ENCODE data around the gene SLC47A2. TPM values are rescaled to one million over a fixed set of nuclear protein-coding genes. Genes with fewer than 3 reads are reported as not detected.
A peak's percentile ranks its signal among the peaks of the same experiment; 100 is the strongest.
"Not testable (repeated sequence)": the region's sequence is repeated elsewhere in the genome, so short reads cannot be mapped to it uniquely, and the experiment has no call there.

The SLC47A2 gene, protein sequence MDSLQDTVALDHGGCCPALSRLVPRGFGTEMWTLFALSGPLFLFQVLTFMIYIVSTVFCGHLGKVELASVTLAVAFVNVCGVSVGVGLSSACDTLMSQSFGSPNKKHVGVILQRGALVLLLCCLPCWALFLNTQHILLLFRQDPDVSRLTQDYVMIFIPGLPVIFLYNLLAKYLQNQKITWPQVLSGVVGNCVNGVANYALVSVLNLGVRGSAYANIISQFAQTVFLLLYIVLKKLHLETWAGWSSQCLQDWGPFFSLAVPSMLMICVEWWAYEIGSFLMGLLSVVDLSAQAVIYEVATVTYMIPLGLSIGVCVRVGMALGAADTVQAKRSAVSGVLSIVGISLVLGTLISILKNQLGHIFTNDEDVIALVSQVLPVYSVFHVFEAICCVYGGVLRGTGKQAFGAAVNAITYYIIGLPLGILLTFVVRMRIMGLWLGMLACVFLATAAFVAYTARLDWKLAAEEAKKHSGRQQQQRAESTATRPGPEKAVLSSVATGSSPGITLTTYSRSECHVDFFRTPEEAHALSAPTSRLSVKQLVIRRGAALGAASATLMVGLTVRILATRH
- total RNA-seq (2014; rRNA removed; shearing (Covaris generic); ENCODE audit: low replicate concordance), result 44.7 and 62.1 TPM in 2 replicates

GRCh38 chr17:19716108-19717030 is at the start of gene SLC47A2:
TSS of gene SLC47A2 (minus strand) at chr17:19716584. CDS start at chr17:19716555, 29 bp downstream.
- peak; percentile 84 for DNase-seq (ENCODE audit: low read depth)
- in situ Hi-C loops (cut with HindIII; ENCODE audit: low pct_unique_long_range_greater_than_20kb, low sequenced_read_pairs), result no loop called here

- no peak for DNase-seq (ENCODE audit: low read depth)
- in situ Hi-C loops (cut with HindIII; ENCODE audit: low pct_unique_long_range_greater_than_20kb, low sequenced_read_pairs), result no loop called here
Measured at GRCh38 chr17:19766016-19766415, 49.6 kb upstream of the SLC47A2 start.

DNA sequence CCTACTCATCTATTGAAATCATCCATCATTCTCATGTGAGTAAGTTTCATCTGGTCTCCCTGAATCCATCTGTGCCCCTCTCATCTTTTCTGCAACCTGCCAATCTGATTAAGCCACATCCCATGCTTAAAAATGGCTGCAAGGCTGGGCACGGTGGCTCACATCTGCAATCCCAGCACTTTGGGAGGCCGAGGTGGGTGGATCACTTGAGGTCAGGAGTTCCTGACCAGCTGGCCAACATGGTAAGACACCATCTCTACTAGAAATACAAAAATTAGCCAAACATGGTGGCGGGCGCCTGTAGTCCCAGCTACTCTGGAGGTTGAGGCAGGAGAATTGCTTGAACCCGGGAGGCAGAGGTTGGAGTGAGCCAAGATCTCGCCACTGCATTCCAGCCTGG is 47.6 kb upstream of the SLC47A2 start:
- DNase-seq (ENCODE audit: low read depth); in situ Hi-C loops (cut with HindIII; ENCODE audit: low pct_unique_long_range_greater_than_20kb, low sequenced_read_pairs): not testable (repeated sequence)

GRCh38 chr17:19763416-19763815 is 47.0 kb upstream of the SLC47A2 start:
- in situ Hi-C loops (cut with HindIII; ENCODE audit: low pct_unique_long_range_greater_than_20kb, low sequenced_read_pairs), result no loop called here
- no peak for DNase-seq (ENCODE audit: low read depth)

- DNase-seq (ENCODE audit: low read depth), result peak; percentile 32
- in situ Hi-C loops (cut with HindIII; ENCODE audit: low pct_unique_long_range_greater_than_20kb, low sequenced_read_pairs), result no loop called here
Measured at GRCh38 chr17:19762515-19762961, 46.2 kb upstream of the SLC47A2 start.

DNA sequence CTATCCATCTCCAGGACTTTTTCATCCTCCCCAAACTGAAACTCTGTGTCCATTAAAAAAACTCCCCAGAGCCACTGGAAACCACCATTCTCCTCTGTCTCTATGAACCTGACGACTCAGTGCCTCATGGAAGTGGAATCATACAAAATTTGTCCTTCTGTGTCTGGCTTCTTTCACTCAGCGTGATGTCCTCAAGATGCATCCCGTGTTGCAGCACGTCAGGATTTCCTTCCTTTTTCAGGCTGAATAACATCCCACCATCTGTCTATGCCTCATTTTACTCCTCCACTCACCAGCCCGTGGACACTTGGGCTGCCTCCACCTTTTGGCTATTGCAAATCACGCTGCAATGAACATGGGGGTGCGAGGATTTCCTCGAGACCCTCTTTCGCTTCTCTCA is 44.4 kb upstream of the SLC47A2 start:
- in situ Hi-C loops (cut with HindIII; ENCODE audit: low pct_unique_long_range_greater_than_20kb, low sequenced_read_pairs), result no loop called here
- DNase-seq (ENCODE audit: low read depth), result no peak

DNA sequence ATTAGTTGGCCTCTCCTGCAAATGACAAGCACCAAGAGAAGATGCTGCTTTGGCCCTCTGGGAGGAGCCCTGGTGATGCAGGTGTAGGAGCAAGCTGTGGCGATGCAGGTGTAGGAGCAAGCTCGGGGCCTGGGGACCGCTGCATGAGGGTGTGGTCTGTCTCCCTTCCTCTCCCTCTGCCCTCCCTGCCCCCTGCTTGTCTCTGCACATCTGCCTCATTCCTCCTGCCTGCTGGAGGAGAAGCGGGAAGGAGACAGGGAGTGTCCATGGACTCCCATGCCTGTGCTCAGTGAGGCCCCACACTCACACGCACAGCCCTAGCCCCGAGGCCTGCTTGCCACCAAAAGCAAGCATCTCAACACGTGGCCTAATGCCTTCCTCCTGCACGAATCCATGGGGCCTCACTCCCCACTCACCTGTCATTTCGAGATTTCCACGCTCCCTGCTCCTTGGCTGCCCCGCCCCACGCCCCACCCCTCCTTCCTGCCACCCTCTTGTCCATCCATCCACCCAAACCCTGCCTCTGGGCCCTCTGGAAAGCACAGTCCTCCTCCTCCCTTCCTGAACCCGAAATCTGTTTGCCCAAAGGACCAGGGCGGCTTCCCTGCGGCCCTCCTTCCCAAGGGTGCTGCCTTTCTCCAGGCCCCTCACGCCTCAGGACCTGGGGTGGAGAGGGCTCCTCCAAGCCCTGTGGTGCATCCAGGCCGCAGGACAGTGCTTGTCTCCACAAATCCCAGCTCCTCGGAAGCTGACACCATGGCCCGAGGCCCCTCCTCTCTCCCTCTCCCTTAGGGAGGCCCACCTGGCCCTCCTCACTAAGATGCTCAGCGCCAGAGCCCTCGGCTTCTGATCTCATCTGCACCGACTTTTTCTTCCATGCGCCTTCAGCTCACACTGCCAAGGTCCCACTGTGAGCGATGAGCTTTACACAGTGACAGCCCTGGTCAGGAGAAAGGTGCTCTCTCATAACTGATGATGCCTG is 43.5 kb upstream of the SLC47A2 start:
- no peak for DNase-seq (ENCODE audit: low read depth)
- in situ Hi-C loops (cut with HindIII; ENCODE audit: low pct_unique_long_range_greater_than_20kb, low sequenced_read_pairs), result no loop called here

GRCh38 chr17:19757536-19758180 is 41.3 kb upstream of the SLC47A2 start:
- in situ Hi-C loops (cut with HindIII; ENCODE audit: low pct_unique_long_range_greater_than_20kb, low sequenced_read_pairs), result no loop called here
- no peak for DNase-seq (ENCODE audit: low read depth)

DNA sequence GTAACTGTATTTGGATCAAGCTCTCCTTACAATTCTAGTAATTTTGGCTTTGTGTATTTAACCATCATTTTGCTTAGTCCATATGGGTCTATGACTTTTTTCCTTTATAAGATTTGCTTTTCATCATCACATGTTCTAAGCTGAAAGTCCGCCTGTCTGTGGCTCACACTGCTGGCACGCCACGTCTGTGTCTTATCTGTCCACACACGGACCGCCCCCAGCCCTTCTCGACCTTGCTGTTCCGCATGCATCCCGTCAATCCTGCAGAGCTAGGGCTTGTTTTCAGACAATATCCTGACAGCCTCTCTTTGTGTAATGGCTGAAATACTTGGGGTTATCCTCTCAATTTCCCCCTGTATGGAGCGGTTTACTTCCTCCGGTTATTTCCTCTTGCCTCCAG is 40.2 kb upstream of the SLC47A2 start:
- no peak for DNase-seq (ENCODE audit: low read depth)

GRCh38 chr17:19755821-19756510 is 39.6 kb upstream of the SLC47A2 start:
- DNase-seq (ENCODE audit: low read depth), result no peak
- in situ Hi-C loops (cut with HindIII; ENCODE audit: low pct_unique_long_range_greater_than_20kb, low sequenced_read_pairs), result no loop called here

More for the DNA sequence above, 40.2 kb upstream of the SLC47A2 start:
- in situ Hi-C loops (cut with HindIII; ENCODE audit: low pct_unique_long_range_greater_than_20kb, low sequenced_read_pairs), result no loop called here

DNA sequence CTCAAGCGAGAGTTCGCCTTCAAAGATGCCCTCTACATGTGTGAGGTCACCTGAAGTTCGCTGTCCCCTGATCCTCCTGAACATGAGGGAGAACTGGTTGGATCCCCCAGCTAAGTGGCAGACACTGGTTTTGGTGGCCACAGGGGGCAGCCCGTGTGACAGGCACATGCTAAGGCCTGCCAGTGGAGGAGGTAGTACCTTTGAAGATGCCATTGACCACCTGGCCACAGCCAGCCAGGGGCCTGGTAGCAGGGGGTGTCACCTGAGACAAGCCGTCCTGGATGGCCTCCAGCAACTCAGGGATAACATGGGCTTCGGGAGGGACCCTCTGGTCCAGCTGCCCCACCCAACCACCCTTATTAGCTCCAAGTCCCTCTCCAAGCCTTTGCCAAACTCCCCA is 39.0 kb upstream of the SLC47A2 start:
- in situ Hi-C loops (cut with HindIII; ENCODE audit: low pct_unique_long_range_greater_than_20kb, low sequenced_read_pairs), result no loop called here

GRCh38 chr17:19753661-19754463 is 37.5 kb upstream of the SLC47A2 start:
- in situ Hi-C loops (cut with HindIII; ENCODE audit: low pct_unique_long_range_greater_than_20kb, low sequenced_read_pairs), result no loop called here
- DNase-seq (ENCODE audit: low read depth), result peak; percentile 68

More for the DNA sequence above, 39.0 kb upstream of the SLC47A2 start:
- DNase-seq (ENCODE audit: low read depth), result no peak

GRCh38 chr17:19753051-19753509 is 36.7 kb upstream of the SLC47A2 start:
- in situ Hi-C loops (cut with HindIII; ENCODE audit: low pct_unique_long_range_greater_than_20kb, low sequenced_read_pairs), result no loop called here

DNA sequence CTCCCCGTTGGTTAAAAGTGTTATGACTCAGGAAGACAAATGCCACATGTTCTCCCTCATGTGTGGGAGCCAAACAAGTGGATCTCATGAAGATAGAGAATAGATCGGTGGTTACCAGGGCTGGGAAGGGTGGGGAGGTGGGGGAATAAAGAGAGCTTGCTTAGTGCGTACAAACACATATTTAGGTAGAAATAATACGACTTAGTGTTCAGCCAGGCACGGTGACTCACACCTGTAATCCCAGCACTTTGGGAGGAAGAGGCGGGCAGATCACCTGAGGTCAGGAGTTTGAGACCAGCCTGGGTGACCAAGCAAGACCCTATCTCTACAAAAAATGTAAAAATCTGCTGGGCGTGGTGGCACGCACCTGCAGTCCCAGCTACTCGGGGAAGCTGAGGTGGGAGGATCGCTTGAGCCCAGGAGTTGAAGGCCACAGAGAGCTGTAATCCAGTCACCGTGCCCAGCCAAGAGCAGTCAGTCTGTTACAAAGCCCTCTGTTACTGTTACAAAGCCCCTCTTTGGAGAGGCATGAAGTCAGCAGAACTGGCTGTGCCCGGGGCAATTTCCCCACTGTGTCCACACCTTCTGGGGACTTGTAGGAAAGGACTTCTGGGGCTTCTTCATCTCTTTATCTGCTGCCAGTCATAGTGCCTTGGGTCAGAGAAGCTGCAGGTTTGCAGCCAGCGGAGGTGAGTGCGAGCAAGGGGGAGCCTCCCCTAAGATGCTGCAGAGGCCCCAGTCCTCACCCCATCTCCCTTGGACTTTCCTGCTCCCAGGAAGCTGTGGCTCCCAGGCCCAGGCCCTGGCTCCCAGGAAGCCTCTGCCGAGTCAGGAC is 36.0 kb upstream of the SLC47A2 start:
- peak; percentile 46 for DNase-seq (ENCODE audit: low read depth)

More at GRCh38 chr17:19753051-19753509, 36.7 kb upstream of the SLC47A2 start:
- DNase-seq (ENCODE audit: low read depth), result peak; percentile 93

DNA sequence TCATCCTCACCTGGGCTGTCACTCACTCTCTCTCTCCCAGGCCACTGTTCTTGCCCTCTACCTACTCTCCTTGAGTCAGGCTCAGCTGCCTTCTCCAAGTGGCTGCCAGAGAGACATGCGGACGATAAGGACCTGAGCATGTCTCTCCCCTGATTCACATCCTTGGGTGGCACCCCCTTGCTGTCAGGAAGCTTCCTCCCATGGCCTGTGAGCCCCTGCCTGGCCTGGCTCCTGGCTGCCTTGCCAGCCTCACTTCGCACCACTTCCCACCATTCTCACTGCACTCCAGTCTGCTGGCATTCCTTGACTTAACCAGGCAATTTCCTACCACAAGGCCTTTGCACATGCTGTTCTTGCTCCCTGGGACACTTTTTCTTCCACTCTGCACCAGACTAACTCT is 34.5 kb upstream of the SLC47A2 start:
- in situ Hi-C loops (cut with HindIII; ENCODE audit: low pct_unique_long_range_greater_than_20kb, low sequenced_read_pairs), result no loop called here
- no peak for DNase-seq (ENCODE audit: low read depth)

More for the DNA sequence above, 36.0 kb upstream of the SLC47A2 start:
- in situ Hi-C loops (cut with HindIII; ENCODE audit: low pct_unique_long_range_greater_than_20kb, low sequenced_read_pairs), result no loop called here

All from Caki2 (cell line).